ENCODE measurements around the gene TUBB6.

- TF ChIP-seq CTCF (IDR thresholded peaks at IDR 0.05), result no peak
- TF ChIP-seq POLR2A (IDR thresholded peaks at IDR 0.05), result no peak
Measured at GRCh38 chr18:12278215-12278671, 29.8 kb upstream of the TUBB6 start.

All from Peyer's patch (tissue), 4 donors.